HEK293 (cell line): Measurements from ENCODE around the gene HIF1A.
A peak's percentile ranks its signal among the peaks of the same experiment; 100 is the strongest.
"Not testable (repeated sequence)": the region's sequence is repeated elsewhere in the genome, so short reads cannot be mapped to it uniquely, and the experiment has no call there.

Source experiments
- CTCF ChIA-PET: fragments of 350-600 bp; formaldehyde crosslinking; extraction: SDS; loops from one replicate; lab custom pipeline; 2021; ENCODE audit warnings: antibody characterized with exemption; lab: Yijun Ruan, JAX
- POLR2A ChIA-PET: fragments of 300-600 bp; formaldehyde crosslinking; extraction: SDS; loops from one replicate; lab custom pipeline; 2020; ENCODE audit warnings: antibody characterized with exemption, inconsistent platforms; lab: Yijun Ruan, JAX
- H3K27ac ChIP-seq: fragments of 200-500 bp; sonication (Bioruptor generic); 2 replicates; pipeline ENCODE4 v1.5.1; 2014; ENCODE audit warnings: low read depth, low read length, control low read depth, inconsistent platforms; ENCODE audit errors: extremely low read depth
- H3K36me3 ChIP-seq, 2 experiments: fragments of 200-500 bp in 1 of 2; sonication (Bioruptor generic) in 1 of 2; 1 replicate in 1 of 2; 2 replicates in 1 of 2; pipeline ENCODE4 v1.5.1; 2014 to 2017; ENCODE audit warnings: inconsistent platforms in 2 of 2, low read length in 2 of 2; ENCODE audit not compliant: control insufficient read depth in 2 of 2, insufficient read depth in 1 of 2
- H3K4me1 ChIP-seq: fragments of 200-500 bp; sonication (Bioruptor generic); 2 replicates; pipeline ENCODE4 v1.5.1; 2014; ENCODE audit warnings: mild to moderate bottlenecking, low read length, inconsistent platforms; ENCODE audit not compliant: control insufficient read depth, insufficient read depth
- H3K4me3 ChIP-seq: 2 replicates; pipeline ENCODE4 v1.5.1; 2011; ENCODE audit warnings: low read depth, mild to moderate bottlenecking, control low read depth, low read length, moderate library complexity
- H3K9me3 ChIP-seq: fragments of 200-500 bp; sonication (Bioruptor generic); 2 replicates; pipeline ENCODE4 v1.5.1; 2014; ENCODE audit warnings: low read depth, low read length, inconsistent platforms; ENCODE audit not compliant: control insufficient read depth, insufficient read depth
- HOXA7 ChIP-seq: sonication (generic); formaldehyde crosslinking; IDR thresholded peaks from 2 replicates; pipeline ENCODE4 v1.8.1; 2022; ENCODE audit warnings: missing genetic modification reagents, borderline replicate concordance
- KLF1 ChIP-seq: fragments of 450-650 bp; formaldehyde crosslinking; IDR thresholded peaks from 2 replicates; pipeline ENCODE4 v1.5.1; 2016; ENCODE audit warnings: missing biosample characterization, missing genetic modification characterization
- SALL2 ChIP-seq: fragments of 450-650 bp; formaldehyde crosslinking; IDR thresholded peaks from 2 replicates; pipeline ENCODE4 v1.5.0; 2017; ENCODE audit warnings: missing biosample characterization, mild to moderate bottlenecking, missing genetic modification characterization, borderline replicate concordance
- SCRT2 ChIP-seq: fragments of 450-650 bp; formaldehyde crosslinking; IDR thresholded peaks from 2 replicates; pipeline ENCODE4 v1.5.1; 2016; ENCODE audit warnings: missing biosample characterization, missing genetic modification characterization
- ZBTB17 ChIP-seq: fragments of 450-650 bp; formaldehyde crosslinking; IDR thresholded peaks from 2 replicates; pipeline ENCODE4 v1.5.1; 2016; ENCODE audit warnings: missing biosample characterization, missing genetic modification characterization
- ZNF585B ChIP-seq: fragments of 450-650 bp; formaldehyde crosslinking; IDR thresholded peaks from 2 replicates; pipeline ENCODE4 v1.5.1; 2016; ENCODE audit warnings: missing biosample characterization, missing genetic modification characterization
- ZNF629 ChIP-seq: fragments of 450-650 bp; formaldehyde crosslinking; IDR thresholded peaks from 2 replicates; pipeline ENCODE4 v1.5.1; 2017; ENCODE audit warnings: missing biosample characterization, missing genetic modification characterization
- ZNF768 ChIP-seq: fragments of 450-650 bp; formaldehyde crosslinking; IDR thresholded peaks from 2 replicates; pipeline ENCODE4 v1.5.1; 2018; ENCODE audit warnings: missing biosample characterization, mild to moderate bottlenecking, missing genetic modification characterization
- TF ChIP-seq, protein P1 (sequence below): fragments of 450-650 bp; formaldehyde crosslinking; IDR thresholded peaks from 2 replicates; pipeline ENCODE4 v1.5.1; 2016; ENCODE audit warnings: missing biosample characterization, missing genetic modification characterization
- TF ChIP-seq, protein P2 (sequence below): fragments of 450-650 bp; formaldehyde crosslinking; IDR thresholded peaks from 2 replicates; pipeline ENCODE4 v1.5.1; 2016; ENCODE audit warnings: missing biosample characterization, missing genetic modification characterization

Gene HIF1A

DNA sequence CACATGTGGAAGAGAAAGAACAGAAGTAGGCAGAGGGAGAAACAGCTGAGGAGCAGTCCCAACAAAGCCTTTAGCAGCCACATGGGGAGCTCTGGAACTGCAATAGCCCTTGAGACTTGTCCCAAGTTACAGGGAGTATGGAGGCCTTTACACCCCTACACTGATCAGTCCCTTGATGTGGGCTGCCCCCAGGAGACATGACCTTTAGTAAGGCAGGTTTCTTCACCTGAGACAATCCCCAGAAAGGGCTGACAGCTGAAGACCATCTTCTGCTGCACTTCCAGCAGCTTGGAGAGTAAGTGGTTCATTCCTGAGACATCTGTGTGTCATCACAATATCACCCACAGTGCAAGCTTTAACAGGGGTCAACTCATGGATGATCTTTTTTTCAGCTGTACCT lies 58.3 kb downstream of the HIF1A start:
- Histone ChIP-seq H3K36me3 (no peaks in the 10 kb centered on the region), H3K9me3 (no peaks in the 10 kb centered on the region), H3K27ac (no peak overlapping the region), H3K4me3 (no peak overlapping the region)
- TF ChIP-seq, protein P1, sequence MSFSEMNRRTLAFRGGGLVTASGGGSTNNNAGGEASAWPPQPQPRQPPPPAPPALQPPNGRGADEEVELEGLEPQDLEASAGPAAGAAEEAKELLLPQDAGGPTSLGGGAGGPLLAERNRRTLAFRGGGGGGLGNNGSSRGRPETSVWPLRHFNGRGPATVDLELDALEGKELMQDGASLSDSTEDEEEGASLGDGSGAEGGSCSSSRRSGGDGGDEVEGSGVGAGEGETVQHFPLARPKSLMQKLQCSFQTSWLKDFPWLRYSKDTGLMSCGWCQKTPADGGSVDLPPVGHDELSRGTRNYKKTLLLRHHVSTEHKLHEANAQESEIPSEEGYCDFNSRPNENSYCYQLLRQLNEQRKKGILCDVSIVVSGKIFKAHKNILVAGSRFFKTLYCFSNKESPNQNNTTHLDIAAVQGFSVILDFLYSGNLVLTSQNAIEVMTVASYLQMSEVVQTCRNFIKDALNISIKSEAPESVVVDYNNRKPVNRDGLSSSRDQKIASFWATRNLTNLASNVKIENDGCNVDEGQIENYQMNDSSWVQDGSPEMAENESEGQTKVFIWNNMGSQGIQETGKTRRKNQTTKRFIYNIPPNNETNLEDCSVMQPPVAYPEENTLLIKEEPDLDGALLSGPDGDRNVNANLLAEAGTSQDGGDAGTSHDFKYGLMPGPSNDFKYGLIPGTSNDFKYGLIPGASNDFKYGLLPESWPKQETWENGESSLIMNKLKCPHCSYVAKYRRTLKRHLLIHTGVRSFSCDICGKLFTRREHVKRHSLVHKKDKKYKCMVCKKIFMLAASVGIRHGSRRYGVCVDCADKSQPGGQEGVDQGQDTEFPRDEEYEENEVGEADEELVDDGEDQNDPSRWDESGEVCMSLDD (tag by site-specific recombination) = no peak
- no peak for TF ChIP-seq KLF1 (tag by site-specific recombination)
- TF ChIP-seq, protein P2, sequence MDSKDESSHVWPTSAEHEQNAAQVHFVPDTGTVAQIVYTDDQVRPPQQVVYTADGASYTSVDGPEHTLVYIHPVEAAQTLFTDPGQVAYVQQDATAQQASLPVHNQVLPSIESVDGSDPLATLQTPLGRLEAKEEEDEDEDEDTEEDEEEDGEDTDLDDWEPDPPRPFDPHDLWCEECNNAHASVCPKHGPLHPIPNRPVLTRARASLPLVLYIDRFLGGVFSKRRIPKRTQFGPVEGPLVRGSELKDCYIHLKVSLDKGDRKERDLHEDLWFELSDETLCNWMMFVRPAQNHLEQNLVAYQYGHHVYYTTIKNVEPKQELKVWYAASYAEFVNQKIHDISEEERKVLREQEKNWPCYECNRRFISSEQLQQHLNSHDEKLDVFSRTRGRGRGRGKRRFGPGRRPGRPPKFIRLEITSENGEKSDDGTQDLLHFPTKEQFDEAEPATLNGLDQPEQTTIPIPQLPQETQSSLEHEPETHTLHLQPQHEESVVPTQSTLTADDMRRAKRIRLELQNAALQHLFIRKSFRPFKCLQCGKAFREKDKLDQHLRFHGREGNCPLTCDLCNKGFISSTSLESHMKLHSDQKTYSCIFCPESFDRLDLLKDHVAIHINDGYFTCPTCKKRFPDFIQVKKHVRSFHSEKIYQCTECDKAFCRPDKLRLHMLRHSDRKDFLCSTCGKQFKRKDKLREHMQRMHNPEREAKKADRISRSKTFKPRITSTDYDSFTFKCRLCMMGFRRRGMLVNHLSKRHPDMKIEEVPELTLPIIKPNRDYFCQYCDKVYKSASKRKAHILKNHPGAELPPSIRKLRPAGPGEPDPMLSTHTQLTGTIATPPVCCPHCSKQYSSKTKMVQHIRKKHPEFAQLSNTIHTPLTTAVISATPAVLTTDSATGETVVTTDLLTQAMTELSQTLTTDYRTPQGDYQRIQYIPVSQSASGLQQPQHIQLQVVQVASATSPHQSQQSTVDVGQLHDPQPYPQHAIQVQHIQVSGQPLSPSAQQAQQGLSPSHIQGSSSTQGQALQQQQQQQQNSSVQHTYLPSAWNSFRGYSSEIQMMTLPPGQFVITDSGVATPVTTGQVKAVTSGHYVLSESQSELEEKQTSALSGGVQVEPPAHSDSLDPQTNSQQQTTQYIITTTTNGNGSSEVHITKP (tag by site-specific recombination) = peak; percentile 76
- TF ChIP-seq, all 188 proteins: peak for 1
- CTCF ChIA-PET = interaction anchor here (1.2 kb wide), 1 partner anchor 54 kb away, joined by 3 read pairs; no protein-coding TSS in a partner anchor
- peaks cover 26% of the 10 kb centered on the region for H3K4me1 ChIP-seq
- POLR2A ChIA-PET = interaction anchor here (7.3 kb wide), 1 partner anchor 10 kb away, joined by 56 read pairs; the partner anchor contains the start of gene SNAPC1

DNA sequence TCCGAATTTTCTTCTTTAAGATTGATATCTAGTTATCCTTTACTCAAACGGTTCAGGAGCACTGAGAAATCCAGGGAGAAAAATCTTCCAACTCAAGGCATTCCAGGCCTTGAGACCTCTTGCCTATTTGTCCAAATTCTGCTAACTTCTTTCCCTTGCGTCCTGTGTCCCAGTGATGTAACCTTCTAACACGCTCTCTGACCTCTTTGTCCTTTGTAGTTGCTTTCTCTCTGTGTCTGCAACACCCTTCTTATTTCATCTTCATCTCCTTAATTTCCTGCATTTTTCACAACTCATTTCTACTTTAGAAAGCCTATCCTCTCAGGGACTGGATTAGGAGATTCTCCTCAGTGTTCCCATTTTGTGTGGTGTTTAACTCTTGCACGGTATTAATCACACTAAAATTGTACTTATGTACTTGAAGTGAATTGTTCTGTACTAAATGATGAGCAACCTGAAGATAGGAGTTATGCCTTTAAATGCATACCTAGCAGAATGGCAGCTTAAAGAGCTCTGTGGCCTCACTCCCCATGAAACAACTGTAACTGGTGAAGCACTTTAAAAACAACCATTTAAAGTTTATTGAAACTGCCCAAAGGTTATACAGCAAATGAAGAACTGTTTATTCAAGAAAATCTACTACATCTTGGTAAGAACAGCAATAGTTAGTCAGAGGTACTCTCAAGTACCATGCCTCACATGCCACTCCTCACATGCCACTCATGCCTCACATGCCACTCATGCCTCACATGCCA lies 59.5 kb downstream of the HIF1A start:
- CTCF ChIA-PET = no interaction called here
- H3K4me3 ChIP-seq = no peak overlapping the region
- H3K9me3 ChIP-seq = no peaks in the 10 kb centered on the region
- POLR2A ChIA-PET = interaction anchor here (0.9 to 7.3 kb wide), 2 partner anchors 8 to 60 kb away, joined by 3 to 56 read pairs; partner anchors contain the start of genes HIF1A and SNAPC1
- no peaks in the 10 kb centered on the region for H3K36me3 ChIP-seq
- H3K27ac ChIP-seq = no peak overlapping the region
- H3K4me1 ChIP-seq = peaks cover 17% of the 10 kb centered on the region
- TF ChIP-seq SCRT2 (tag by site-specific recombination) = no peak
- no peak for TF ChIP-seq SALL2 (tag by site-specific recombination)
- TF ChIP-seq ZBTB17 = peak; percentile 54; the same call in 1 of the 2 replicates
- no peak for TF ChIP-seq ZNF585B (tag by site-specific recombination)
- TF ChIP-seq HOXA7 (CRISPR knock-in tag) = no peak
- no peak for TF ChIP-seq ZNF629 (tag by site-specific recombination)
- TF ChIP-seq, all 188 proteins: peak for 1

DNA sequence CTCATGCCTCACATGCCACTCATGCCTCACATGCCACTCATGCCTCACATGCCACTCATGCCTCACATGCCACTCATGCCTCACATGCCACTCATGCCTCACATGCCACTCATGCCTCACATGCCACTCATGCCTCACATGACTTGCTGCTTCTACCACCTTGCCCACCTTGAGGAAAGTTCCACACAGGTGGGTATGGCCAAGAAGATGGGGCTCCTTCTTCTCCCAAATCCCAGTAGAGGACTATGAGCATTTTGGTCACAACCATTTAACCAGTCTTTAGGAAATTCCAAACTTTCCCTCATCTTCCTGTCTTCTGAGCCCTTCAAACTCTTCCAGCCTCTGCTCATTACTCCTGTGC lies 60.0 kb downstream of the HIF1A start:
- H3K36me3 ChIP-seq, H3K9me3 ChIP-seq, CTCF ChIA-PET, H3K4me3 ChIP-seq, H3K27ac ChIP-seq: not testable (repeated sequence)
- POLR2A ChIA-PET = interaction anchor here (0.9 to 7.3 kb wide), 2 partner anchors 8 to 60 kb away, joined by 3 to 56 read pairs; partner anchors contain the start of genes HIF1A and SNAPC1
- peaks cover 11% of the 10 kb centered on the region; the same call in 1 of the 2 replicates for H3K4me1 ChIP-seq

DNA sequence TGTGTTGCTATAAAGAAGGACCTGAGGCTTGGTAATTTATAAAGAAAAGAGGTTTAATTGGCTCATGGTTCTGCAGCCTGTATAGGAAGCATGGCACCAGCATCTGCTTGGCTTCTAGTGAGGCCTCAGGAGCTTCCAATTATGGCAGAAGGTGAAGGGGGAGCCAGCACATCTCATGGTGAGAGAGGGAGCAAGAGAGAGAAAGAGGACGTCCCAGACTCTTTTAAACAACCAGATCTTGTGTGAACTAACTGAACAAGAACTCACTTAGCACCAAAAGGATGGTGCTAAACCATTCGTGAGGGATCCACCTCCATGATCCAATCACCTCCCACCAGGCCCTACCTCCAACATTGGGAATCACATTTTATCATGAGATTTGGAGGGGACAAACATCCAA lies 60.8 kb downstream of the HIF1A start:
- POLR2A ChIA-PET = no interaction called here
- Histone ChIP-seq H3K4me1 (peaks cover 9% of the 10 kb centered on the region; the same call in 1 of the 2 replicates), H3K36me3 (no peaks in the 10 kb centered on the region), H3K27ac (no peak overlapping the region), H3K9me3 (no peaks in the 10 kb centered on the region), H3K4me3 (no peak overlapping the region)
- TF ChIP-seq, protein P2 (tag by site-specific recombination) = peak; percentile 62
- no peak for TF ChIP-seq ZNF768 (tag by site-specific recombination)
- CTCF ChIA-PET = no interaction called here
